Measurements from ENCODE around the gene JARID2. TPM values are rescaled to one million over a fixed set of nuclear protein-coding genes. Genes with fewer than 3 reads are reported as not detected.

JARID2 gene
- total RNA-seq, 1 donor from 2014 or later: 48.7 TPM

- intact Hi-C loops (cut with micrococcal nuclease): loop anchor here (1.0 to 5.0 kb wide), 4 partner anchors 132 to 1279 kb away; no protein-coding TSS in a partner anchor
- no peaks in the 10 kb centered on the region for H3K27me3 Mint-ChIP-seq
- H3K36me3 Mint-ChIP-seq (ENCODE audit: low read depth): peaks cover 53% of the 10 kb centered on the region
- H3K9me3 Mint-ChIP-seq: no peaks in the 10 kb centered on the region
- H3K27ac Mint-ChIP-seq: peak overlapping the region; percentile 74
- peak; percentile 91 for DNase-seq
- H3K4me3 Mint-ChIP-seq: no peak overlapping the region
- peaks cover 38% of the 10 kb centered on the region for H3K4me1 Mint-ChIP-seq
These were observed 245.6 kb downstream of the JARID2 start for GRCh38 chr6:15491255-15491985.

GRCh38 chr6:15491986-15492269 lies 246.1 kb downstream of the JARID2 start:
- Mint-ChIP-seq H3K4me1 (peaks cover 38% of the 10 kb centered on the region), H3K9me3 (no peaks in the 10 kb centered on the region), H3K27ac (peak overlapping the region; percentile 74), H3K27me3 (no peaks in the 10 kb centered on the region), H3K36me3 (ENCODE audit: low read depth) (peaks cover 49% of the 10 kb centered on the region), H3K4me3 (no peak overlapping the region)
- no peak for DNase-seq
- intact Hi-C loops (cut with micrococcal nuclease): loop anchor here (1.0 to 5.0 kb wide), 4 partner anchors 131 to 1280 kb away; no protein-coding TSS in a partner anchor

- peaks cover 49% of the 10 kb centered on the region for H3K36me3 Mint-ChIP-seq (ENCODE audit: low read depth)
- peak overlapping the region; percentile 20 for H3K27ac Mint-ChIP-seq
- DNase-seq: no peak
- H3K27me3 Mint-ChIP-seq: no peaks in the 10 kb centered on the region
- H3K4me1 Mint-ChIP-seq: peaks cover 38% of the 10 kb centered on the region
- intact Hi-C loops (cut with micrococcal nuclease): loop anchor here (5.0 kb wide), 2 partner anchors 616 to 1281 kb away; no protein-coding TSS in a partner anchor
- no peak overlapping the region for H3K4me3 Mint-ChIP-seq
- no peaks in the 10 kb centered on the region for H3K9me3 Mint-ChIP-seq
These were observed 247.7 kb downstream of the JARID2 start for GRCh38 chr6:15493437-15494168.

GRCh38 chr6:15495375-15495901 lies 249.6 kb downstream of the JARID2 start:
- Mint-ChIP-seq H3K27ac (peak overlapping the region; percentile 45), H3K4me1 (peaks cover 29% of the 10 kb centered on the region)

GRCh38 chr6:15496345-15497131 lies 250.7 kb downstream of the JARID2 start:
- peaks cover 55% of the 10 kb centered on the region for H3K36me3 Mint-ChIP-seq (ENCODE audit: low read depth)
- peak overlapping the region; percentile 48 for H3K27ac Mint-ChIP-seq
- H3K27me3 Mint-ChIP-seq: no peaks in the 10 kb centered on the region
- intact Hi-C loops (cut with micrococcal nuclease): no loop called here
- H3K4me3 Mint-ChIP-seq: no peak overlapping the region
- no peak for DNase-seq
- H3K9me3 Mint-ChIP-seq: no peaks in the 10 kb centered on the region
- H3K4me1 Mint-ChIP-seq: peaks cover 22% of the 10 kb centered on the region

More at GRCh38 chr6:15495375-15495901, 249.6 kb downstream of the JARID2 start:
- Mint-ChIP-seq H3K27me3 (no peaks in the 10 kb centered on the region), H3K4me3 (no peak overlapping the region), H3K36me3 (ENCODE audit: low read depth) (peaks cover 51% of the 10 kb centered on the region), H3K9me3 (no peaks in the 10 kb centered on the region)
- no peak for DNase-seq
- intact Hi-C loops (cut with micrococcal nuclease): no loop called here

GRCh38 chr6:15498640-15499039 lies 252.8 kb downstream of the JARID2 start:
- Mint-ChIP-seq H3K4me3 (no peak overlapping the region), H3K27me3 (no peaks in the 10 kb centered on the region), H3K36me3 (ENCODE audit: low read depth) (peaks cover 62% of the 10 kb centered on the region)

GRCh38 chr6:15499125-15499524 lies 253.3 kb downstream of the JARID2 start:
- H3K9me3 Mint-ChIP-seq: no peaks in the 10 kb centered on the region
- intact Hi-C loops (cut with micrococcal nuclease): no loop called here
- peaks cover 64% of the 10 kb centered on the region for H3K36me3 Mint-ChIP-seq (ENCODE audit: low read depth)
- no peaks in the 10 kb centered on the region for H3K27me3 Mint-ChIP-seq
- no peak overlapping the region for H3K27ac Mint-ChIP-seq
- DNase-seq: no peak
- no peak overlapping the region for H3K4me3 Mint-ChIP-seq
- H3K4me1 Mint-ChIP-seq: peaks cover 8% of the 10 kb centered on the region

More at GRCh38 chr6:15498640-15499039, 252.8 kb downstream of the JARID2 start:
- intact Hi-C loops (cut with micrococcal nuclease): no loop called here
- no peak for DNase-seq
- H3K27ac Mint-ChIP-seq: no peak overlapping the region
- H3K4me1 Mint-ChIP-seq: peaks cover 10% of the 10 kb centered on the region
- no peaks in the 10 kb centered on the region for H3K9me3 Mint-ChIP-seq

GRCh38 chr6:15499591-15499990 lies 253.7 kb downstream of the JARID2 start:
- Mint-ChIP-seq H3K9me3 (no peaks in the 10 kb centered on the region), H3K4me3 (no peak overlapping the region), H3K36me3 (ENCODE audit: low read depth) (peaks cover 68% of the 10 kb centered on the region), H3K27me3 (no peaks in the 10 kb centered on the region), H3K4me1 (peaks cover 8% of the 10 kb centered on the region), H3K27ac (no peak overlapping the region)
- no peak for DNase-seq
- intact Hi-C loops (cut with micrococcal nuclease): no loop called here

- no peaks in the 10 kb centered on the region for H3K27me3 Mint-ChIP-seq
- peaks cover 9% of the 10 kb centered on the region for H3K4me1 Mint-ChIP-seq
- no peaks in the 10 kb centered on the region for H3K9me3 Mint-ChIP-seq
- intact Hi-C loops (cut with micrococcal nuclease): no loop called here
- H3K4me3 Mint-ChIP-seq: no peak overlapping the region
- peaks cover 69% of the 10 kb centered on the region for H3K36me3 Mint-ChIP-seq (ENCODE audit: low read depth)
- DNase-seq: no peak
- no peak overlapping the region for H3K27ac Mint-ChIP-seq
These were observed 254.3 kb downstream of the JARID2 start for GRCh38 chr6:15500078-15500740.

GRCh38 chr6:15500901-15501825 lies 255.3 kb downstream of the JARID2 start:
- Mint-ChIP-seq H3K4me1 (peaks cover 7% of the 10 kb centered on the region), H3K4me3 (no peak overlapping the region), H3K9me3 (no peaks in the 10 kb centered on the region), H3K36me3 (ENCODE audit: low read depth) (peaks cover 64% of the 10 kb centered on the region), H3K27ac (peak overlapping the region; percentile 15), H3K27me3 (no peaks in the 10 kb centered on the region)
- intact Hi-C loops (cut with micrococcal nuclease): no loop called here
- no peak for DNase-seq

- intact Hi-C loops (cut with micrococcal nuclease): no loop called here
- Mint-ChIP-seq H3K27ac (no peak overlapping the region), H3K4me1 (peaks cover 7% of the 10 kb centered on the region), H3K9me3 (no peaks in the 10 kb centered on the region), H3K4me3 (no peak overlapping the region), H3K36me3 (ENCODE audit: low read depth) (peaks cover 70% of the 10 kb centered on the region), H3K27me3 (no peaks in the 10 kb centered on the region)
- DNase-seq: no peak
These were observed 256.1 kb downstream of the JARID2 start for GRCh38 chr6:15501826-15502445.

All from activated CD4-positive, alpha-beta T cell treated with anti-CD3 and anti-CD28 coated beads, Interleukin-2, amount 10 ng/mL, durations not matched to agents 24 days and 14 days (primary cell).